Stimulated activated naive CD8-positive, alpha-beta T cell treated with anti-CD3 and anti-CD28 coated beads, Interleukin-15, amount 100 ng/mL, for 72 hours (primary cell): Measurements from ENCODE around the gene NAP1L4.

Experiments used
- ATAC-seq: fragments of 150-1000 bp; cut with Tn5 transposase; 2 replicates; pipeline ENCODE4 v1.10.0; 2021; ENCODE audit warnings: mild to moderate bottlenecking, moderate library complexity
- DNase-seq, 2 donors: peaks; one replicate each; pipeline ENCODE4 v3.0.0; 2021 to 2022
- H3K27ac Mint-ChIP-seq, 2 donors: one replicate each; pipeline ENCODE4 v1.8.0; 2022; ENCODE audit warnings: mild to moderate bottlenecking in 2 of 2, mixed read lengths in 2 of 2, moderate library complexity in 2 of 2
- H3K27me3 Mint-ChIP-seq: one replicate; pipeline ENCODE4 v1.8.0; 2022; ENCODE audit warnings: mixed read lengths
- H3K4me1 Mint-ChIP-seq: one replicate; pipeline ENCODE4 v1.8.0; 2022; ENCODE audit warnings: mild to moderate bottlenecking, mixed read lengths
- H3K4me3 Mint-ChIP-seq, 2 donors: one replicate each; pipeline ENCODE4 v1.8.0; 2022; ENCODE audit warnings: mild to moderate bottlenecking in 2 of 2, mixed read lengths in 2 of 2, moderate library complexity in 1 of 2
- H3K9me3 Mint-ChIP-seq, 2 donors: one replicate each; pipeline ENCODE4 v1.8.0; 2022; ENCODE audit warnings: mixed read lengths in 2 of 2

NAP1L4 gene

DNA sequence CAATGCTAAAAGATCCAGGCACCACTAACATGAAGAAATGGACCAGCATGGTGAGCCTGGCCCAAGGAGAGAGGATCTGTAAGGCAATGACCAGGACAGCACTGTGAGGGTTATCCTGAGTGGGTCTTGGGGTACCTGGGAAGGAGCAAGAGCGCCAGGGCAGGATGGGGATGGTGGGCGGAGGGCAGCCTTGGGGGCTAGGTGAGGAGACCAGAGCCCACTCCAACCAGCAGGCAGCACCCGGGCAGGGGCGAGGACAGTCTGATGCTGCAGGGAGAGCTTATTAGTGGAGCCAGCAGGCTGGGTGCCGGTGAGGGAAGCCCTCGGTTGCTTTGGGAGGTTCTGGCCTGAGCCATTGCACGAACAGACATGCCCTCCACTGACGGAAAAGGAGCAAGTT, 10.7 kb upstream of the NAP1L4 start:
- H3K4me3 Mint-ChIP-seq, result no peak overlapping the region
- no peak for DNase-seq
- ATAC-seq, result no peak
- peak overlapping the region in 1 of 2 donors; percentile 60 for H3K27ac Mint-ChIP-seq
- H3K27me3 Mint-ChIP-seq, result no peaks in the 10 kb centered on the region
- H3K9me3 Mint-ChIP-seq, result no peaks in the 10 kb centered on the region
- H3K4me1 Mint-ChIP-seq, result peaks cover 71% of the 10 kb centered on the region

DNA sequence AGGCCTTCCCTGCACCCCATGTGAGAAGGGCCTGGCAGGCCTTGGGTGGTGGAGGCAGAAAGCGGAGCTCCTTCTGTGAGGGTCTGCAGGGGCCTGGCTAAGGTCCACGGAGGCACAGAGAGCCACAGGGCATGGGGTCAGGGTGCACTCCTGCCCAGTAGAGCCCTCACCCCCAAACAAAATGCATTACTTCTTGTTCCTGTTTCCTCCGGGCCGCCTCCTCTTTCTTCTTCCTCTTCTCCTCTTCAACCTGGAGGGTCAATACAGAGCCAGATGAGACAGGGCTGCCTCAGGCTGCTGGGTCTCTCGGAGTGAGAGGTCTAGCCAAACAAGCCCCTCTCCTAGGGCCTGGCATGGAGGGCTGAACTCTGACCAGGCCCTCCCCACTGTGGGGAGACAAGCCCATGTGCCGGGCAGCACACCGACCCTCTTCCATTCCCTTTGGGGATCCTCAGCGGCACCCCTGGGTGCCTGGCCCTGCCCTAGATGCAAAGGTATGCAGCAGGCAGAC, 10.3 kb upstream of the NAP1L4 start:
- no peak overlapping the region for H3K4me3 Mint-ChIP-seq
- DNase-seq (no peak), ATAC-seq (no peak)
- H3K27me3 Mint-ChIP-seq, result no peaks in the 10 kb centered on the region
- H3K27ac Mint-ChIP-seq, result peak overlapping the region in 1 of 2 donors; percentile 60
- H3K4me1 Mint-ChIP-seq, result peaks cover 66% of the 10 kb centered on the region
- H3K9me3 Mint-ChIP-seq, result no peaks in the 10 kb centered on the region

DNA sequence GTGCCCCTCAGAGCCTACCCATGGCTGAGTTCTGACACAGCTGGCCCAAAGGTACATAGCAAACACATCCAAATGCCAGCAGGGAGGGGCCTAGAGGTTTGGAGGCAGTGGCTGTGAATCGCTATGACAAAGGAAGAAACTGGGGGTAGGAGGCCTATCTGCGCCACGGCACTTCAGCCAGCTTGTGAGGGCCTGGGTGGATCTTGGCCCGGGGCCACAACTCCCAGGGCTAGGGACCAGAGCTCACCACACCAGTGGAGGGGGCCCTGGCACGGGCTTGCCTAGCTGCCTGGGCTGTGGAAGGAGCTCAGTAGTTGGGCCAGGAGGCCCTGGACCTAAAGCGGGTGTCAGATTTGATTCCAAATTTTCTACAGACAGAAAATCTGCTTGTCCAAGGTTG, 9.4 kb upstream of the NAP1L4 start:
- ATAC-seq, result no peak
- Mint-ChIP-seq H3K9me3 (no peaks in the 10 kb centered on the region), H3K27ac (peak overlapping the region; percentile 72 to 92), H3K4me3 (no peak overlapping the region), H3K27me3 (no peaks in the 10 kb centered on the region), H3K4me1 (peaks cover 57% of the 10 kb centered on the region)
- no peak for DNase-seq

DNA sequence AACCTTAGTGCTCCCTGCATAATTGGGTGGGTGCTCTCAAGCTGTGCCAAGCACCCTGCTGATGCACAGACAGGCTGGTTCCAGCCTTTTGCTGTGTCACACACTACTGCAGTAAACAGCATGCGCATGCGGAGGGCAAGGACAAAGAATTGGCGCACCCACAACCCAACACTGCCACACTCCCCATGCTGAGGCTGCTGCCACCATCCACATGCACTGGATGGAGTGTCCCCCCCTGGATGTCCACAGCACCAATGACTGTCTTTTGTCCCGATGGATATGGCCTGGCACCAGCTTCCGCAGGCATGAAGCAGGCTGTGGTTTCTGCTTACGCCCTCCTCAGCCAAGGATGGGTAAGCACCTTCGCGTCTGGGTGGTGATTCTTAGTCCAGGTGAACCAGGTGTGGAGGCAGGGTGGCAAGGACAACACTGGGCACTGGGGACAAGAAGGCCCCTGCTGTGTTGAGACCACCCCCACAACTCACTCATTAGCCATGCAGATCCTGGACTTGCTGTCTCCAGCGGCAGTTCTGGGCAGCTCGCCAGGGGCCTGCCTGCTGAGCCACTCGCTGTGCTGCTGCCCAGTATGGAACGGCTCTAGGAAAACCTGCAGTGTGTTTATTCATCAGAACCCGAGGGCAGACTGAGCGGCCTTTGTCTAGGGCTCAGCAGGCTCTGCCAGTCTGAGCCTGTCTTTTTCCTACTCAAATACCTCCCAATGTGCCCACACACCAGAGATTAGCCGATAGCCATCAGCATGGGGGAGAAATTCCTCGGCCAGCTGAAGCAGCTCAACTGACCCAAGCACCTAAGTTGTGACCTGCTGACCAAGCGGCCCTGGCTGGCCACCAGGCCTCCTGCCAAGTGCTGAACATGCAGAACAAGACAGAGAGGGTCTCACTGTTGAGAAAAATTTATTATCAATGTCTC, 8.2 kb upstream of the NAP1L4 start:
- no peak for ATAC-seq
- Mint-ChIP-seq H3K4me3 (no peak overlapping the region), H3K4me1 (peaks cover 45% of the 10 kb centered on the region), H3K27ac (peak overlapping the region in 1 of 2 donors; percentile 38), H3K27me3 (no peaks in the 10 kb centered on the region), H3K9me3 (no peaks in the 10 kb centered on the region)
- no peak for DNase-seq

DNA sequence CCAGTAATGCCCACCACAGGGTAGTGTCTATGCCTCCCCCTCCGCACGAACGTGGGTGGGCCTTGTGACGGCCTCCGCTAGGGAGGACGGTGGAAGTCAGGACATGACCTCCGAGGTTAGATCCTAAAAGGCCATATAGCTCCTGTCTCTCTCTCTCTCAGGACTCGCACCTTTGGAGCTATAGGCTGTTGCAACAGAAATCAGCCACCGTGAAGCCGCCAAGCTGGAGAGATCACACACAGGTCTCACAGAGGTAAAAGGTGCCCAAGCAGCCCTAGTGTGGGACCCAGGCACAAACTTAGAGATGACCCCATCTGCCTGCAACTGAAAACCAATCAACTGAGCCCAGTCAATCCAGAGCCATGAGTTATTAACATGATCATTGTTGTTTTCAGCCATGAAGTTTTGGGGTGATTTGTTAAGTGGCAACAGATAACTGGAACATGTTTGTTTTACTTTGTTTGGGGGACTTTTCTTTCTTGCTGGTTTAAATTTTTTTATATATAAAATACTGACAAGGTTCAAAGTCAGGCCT, 7.4 kb upstream of the NAP1L4 start:
- peaks cover 42% of the 10 kb centered on the region for H3K4me1 Mint-ChIP-seq
- H3K9me3 Mint-ChIP-seq, result no peaks in the 10 kb centered on the region
- no peaks in the 10 kb centered on the region for H3K27me3 Mint-ChIP-seq
- H3K27ac Mint-ChIP-seq, result no peak overlapping the region
- no peak for ATAC-seq
- no peak for DNase-seq
- no peak overlapping the region for H3K4me3 Mint-ChIP-seq

DNA sequence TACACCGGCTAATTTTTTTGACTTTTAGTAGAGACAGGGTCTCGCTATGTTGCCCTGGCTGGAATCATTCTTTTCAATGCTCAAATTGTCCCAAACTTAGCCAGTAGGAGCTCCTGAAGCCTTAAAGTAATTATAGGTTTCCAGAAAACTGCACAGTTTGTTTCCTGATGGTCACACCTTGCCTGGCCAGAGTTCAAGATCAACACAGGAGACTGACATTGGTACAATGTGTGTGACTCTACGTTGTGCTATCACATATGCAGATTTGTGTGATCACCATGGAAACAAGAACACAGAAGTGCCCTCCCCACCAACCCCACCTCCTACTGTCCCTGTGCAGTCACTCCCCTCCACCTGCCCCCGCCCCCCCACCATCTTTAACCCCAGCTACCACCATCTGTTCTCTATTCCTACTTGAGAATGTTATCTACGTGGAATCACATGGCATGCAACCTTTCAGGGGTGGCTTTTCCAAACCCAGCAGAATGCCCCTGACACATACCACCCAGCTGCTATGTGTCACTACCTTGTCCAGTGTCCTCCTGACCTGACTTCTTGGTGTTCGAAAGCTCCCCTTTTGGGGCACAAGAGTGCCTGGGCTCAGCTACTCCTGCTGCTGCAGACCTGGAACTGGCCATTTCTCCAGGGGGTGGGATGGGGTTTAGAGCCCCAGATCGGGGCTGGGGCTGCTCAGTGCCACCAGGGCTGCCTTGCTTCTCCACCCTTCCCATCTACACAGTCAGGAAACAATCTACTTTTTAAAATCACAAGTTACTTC, 6.1 kb upstream of the NAP1L4 start:
- ATAC-seq, result peak; percentile 26
- Mint-ChIP-seq H3K4me3 (no peak overlapping the region), H3K9me3 (no peaks in the 10 kb centered on the region), H3K27me3 (no peaks in the 10 kb centered on the region), H3K27ac (no peak overlapping the region), H3K4me1 (peaks cover 39% of the 10 kb centered on the region)
- no peak for DNase-seq

DNA sequence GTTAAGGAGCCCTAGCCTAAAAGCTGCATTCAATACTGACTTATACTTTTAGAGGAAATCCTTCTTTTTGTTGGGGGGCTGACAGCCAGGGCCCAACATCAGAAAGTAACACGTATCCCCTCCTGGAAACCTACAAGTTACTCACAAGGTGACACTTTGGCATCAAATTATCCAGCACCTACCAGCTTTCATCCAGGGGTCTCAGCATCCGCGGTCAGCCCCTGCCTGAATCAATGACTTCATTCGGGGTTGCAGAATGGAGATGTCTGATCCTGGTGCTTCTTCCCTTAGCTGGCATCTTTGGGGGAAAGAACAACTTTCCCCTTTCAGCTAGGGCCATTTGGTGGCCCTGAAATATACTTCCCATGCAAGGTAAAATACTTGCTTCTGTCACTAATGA, 5.3 kb upstream of the NAP1L4 start:
- no peak overlapping the region for H3K27ac Mint-ChIP-seq

DNA sequence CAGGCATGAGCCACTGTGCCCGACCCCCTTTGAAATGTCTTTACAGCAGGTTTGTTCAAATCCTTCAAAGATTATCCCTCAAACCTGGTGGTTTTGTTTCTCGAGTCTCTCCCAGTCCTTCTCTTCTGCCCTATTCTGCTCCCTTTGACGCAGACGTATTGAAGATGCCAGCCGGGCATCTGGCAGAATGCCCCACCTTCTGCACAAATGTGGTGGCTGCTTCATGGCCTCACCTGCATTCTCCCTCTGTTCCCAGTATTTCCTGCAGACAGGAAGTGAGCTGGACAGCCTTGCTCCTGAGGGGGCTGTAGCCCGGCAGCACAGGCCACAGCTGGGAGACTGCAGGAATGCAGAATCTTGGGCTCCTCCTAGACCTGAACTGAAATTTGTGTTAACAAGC, 4.8 kb upstream of the NAP1L4 start:
- Mint-ChIP-seq H3K27me3 (no peaks in the 10 kb centered on the region), H3K27ac (peak overlapping the region; percentile 30 to 37), H3K4me1 (peaks cover 37% of the 10 kb centered on the region), H3K4me3 (no peak overlapping the region), H3K9me3 (no peaks in the 10 kb centered on the region)
- ATAC-seq (no peak), DNase-seq (no peak)

More for the DNA sequence above, 5.3 kb upstream of the NAP1L4 start:
- DNase-seq (no peak), ATAC-seq (no peak)
- Mint-ChIP-seq H3K4me1 (peaks cover 37% of the 10 kb centered on the region), H3K27me3 (no peaks in the 10 kb centered on the region), H3K9me3 (no peaks in the 10 kb centered on the region), H3K4me3 (no peak overlapping the region)

DNA sequence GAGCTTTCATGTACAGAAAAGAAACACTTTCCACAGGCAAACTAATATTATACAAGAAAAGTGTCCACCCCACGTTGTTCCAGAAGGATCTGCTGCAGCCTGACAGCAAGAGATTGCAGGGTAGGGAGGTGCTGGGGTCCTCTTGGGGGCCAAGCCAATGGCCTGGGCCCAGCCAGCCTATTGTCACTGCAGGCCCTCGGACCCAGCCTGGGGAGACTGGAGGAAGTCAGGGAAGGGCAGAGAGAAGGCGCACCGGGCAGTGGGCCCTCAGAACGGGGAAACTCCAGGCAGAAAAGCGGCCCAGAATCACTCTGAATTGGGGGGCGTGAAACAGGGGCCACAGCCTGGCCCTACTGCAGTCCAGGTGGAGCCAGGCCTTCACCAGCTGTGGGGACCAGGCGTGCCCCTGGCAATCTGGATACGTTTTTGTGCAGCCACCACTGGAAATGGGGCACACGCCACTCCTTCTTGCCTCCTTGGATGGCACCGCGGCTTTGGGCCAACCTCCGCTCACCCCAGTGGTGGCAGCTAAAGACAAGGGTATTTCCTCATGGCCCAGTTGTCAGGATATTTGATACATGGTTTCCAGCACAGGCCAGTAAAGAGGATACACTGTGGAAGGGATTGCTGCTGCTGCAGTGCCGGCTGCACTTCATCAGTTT, 3.9 kb upstream of the NAP1L4 start:
- peaks cover 37% of the 10 kb centered on the region for H3K4me1 Mint-ChIP-seq
- no peak overlapping the region for H3K4me3 Mint-ChIP-seq
- no peak for ATAC-seq
- no peaks in the 10 kb centered on the region for H3K27me3 Mint-ChIP-seq
- no peak for DNase-seq
- no peaks in the 10 kb centered on the region for H3K9me3 Mint-ChIP-seq
- H3K27ac Mint-ChIP-seq, result no peak overlapping the region

DNA sequence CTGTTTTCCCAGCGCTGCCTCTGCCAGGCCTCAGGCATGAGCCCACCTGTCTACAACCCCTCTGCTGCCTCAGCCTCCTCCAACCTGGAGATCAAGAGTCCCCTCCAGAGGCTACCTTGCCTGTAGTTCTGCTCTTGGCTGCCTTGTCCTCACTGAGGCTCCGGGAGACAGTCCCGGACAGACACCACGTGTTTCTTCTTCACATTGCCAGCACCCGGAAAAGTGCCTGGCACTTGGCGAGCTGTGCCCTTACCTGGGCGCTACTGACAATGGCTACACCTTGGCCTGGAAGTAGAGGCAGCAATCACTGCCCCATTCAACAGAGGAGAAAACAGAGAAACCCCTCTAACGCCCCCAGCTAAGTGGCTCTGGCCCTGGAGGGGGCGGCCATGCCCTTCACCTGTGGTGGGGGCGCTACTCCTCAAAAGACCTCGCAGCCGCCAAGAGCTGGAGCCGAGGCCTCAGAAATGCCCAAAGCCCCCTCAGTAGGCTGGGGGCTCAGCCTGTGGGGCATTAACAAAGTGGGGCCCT, 3.0 kb upstream of the NAP1L4 start:
- Mint-ChIP-seq H3K27ac (peak overlapping the region in 1 of 2 donors; percentile 74), H3K9me3 (no peaks in the 10 kb centered on the region), H3K4me3 (no peak overlapping the region), H3K4me1 (peaks cover 32% of the 10 kb centered on the region), H3K27me3 (no peaks in the 10 kb centered on the region)
- DNase-seq, result no peak
- no peak for ATAC-seq

DNA sequence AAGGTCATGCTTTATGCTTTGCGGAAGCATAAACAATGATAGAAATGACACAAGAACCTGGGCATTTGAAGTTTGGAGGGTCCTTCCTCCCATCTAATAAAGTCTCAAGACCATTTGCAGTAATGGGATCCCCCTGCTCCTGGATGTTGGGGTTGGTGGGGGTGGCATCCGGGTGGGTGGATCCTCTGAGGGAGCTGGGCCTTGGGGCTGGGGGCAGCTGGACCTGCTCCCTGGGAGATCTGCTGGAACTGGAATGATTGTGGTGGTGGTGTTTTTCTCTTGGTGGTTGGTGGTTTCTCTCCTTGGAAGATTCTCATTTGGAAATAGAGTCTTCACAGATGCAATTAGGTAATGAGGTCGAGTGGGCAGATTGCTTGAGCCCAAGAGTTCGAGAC, 2.2 kb upstream of the NAP1L4 start:
- Mint-ChIP-seq H3K4me3 (no peak overlapping the region), H3K27me3 (no peaks in the 10 kb centered on the region), H3K27ac (peak overlapping the region in 1 of 2 donors; percentile 21), H3K9me3 (no peaks in the 10 kb centered on the region), H3K4me1 (peaks cover 26% of the 10 kb centered on the region)
- no peak for DNase-seq
- ATAC-seq, result no peak

DNA sequence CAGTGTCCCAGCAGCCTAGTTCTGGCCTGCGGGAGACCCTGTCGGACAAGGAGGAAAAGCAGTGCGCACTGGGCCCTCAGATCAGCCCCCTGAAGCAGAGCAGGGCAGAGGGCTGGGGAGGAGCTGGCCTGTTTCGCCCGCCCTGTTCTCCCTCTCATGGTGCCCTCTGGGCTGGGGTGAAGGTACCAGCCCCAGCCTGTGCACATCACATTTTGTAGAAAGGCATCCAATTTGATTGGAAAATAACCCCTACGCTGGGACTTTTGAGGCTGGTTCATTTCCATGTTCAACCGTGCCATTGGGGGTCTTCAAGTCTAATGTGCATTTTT, 832 bp upstream of the NAP1L4 start:
- Mint-ChIP-seq H3K27ac (peak overlapping the region; percentile 99 to 100), H3K27me3 (no peaks in the 10 kb centered on the region), H3K4me1 (peaks cover 22% of the 10 kb centered on the region), H3K4me3 (peak overlapping the region; percentile 92 to 97), H3K9me3 (no peaks in the 10 kb centered on the region)
- peak; percentile 7 for ATAC-seq
- DNase-seq, result no peak

DNA sequence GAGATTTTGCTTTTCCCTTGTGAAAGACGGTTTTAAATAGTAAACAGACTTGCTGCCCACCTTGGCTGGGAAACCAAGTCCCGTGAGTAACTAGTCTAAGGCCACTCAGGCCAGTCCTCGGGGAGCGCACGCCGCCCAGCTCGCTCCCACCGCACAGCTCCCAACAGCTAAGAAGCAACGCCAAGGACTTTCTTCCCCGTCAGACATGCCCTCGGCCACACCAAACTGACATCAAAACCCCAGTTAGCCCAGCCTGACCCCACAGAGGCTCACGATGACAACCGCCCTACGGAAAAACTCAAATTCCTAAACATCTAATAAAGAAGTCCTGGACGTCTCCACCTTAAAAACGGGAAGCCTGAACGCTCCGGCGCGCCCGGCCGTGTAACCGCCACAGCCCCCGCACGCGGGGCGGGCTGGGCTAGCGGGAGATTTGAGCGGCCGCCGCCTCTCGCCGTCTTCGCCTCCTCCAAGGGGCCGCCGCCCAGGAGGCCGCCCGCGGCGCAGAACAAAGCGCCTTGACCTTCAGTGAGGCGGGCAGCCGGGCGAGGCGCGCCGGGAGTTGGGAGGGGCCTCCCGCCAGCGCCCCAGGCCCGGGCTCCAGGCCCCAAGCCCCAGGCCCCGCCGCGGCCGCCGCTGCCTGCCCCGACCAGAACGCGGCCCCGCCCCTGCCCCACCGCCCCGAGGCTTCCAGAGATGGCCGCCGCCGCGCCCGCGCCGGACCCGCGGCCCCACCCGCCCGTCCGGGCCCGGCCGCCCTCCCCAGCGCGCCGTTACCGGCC, 486 bp downstream of the NAP1L4 start:
- Mint-ChIP-seq H3K27ac (peak overlapping the region; percentile 100), H3K4me1 (peaks cover 33% of the 10 kb centered on the region), H3K27me3 (no peaks in the 10 kb centered on the region), H3K9me3 (no peaks in the 10 kb centered on the region), H3K4me3 (peak overlapping the region; percentile 99)
- ATAC-seq, result peak; percentile 61
- peak in 1 of 2 donors; percentile 62 for DNase-seq

DNA sequence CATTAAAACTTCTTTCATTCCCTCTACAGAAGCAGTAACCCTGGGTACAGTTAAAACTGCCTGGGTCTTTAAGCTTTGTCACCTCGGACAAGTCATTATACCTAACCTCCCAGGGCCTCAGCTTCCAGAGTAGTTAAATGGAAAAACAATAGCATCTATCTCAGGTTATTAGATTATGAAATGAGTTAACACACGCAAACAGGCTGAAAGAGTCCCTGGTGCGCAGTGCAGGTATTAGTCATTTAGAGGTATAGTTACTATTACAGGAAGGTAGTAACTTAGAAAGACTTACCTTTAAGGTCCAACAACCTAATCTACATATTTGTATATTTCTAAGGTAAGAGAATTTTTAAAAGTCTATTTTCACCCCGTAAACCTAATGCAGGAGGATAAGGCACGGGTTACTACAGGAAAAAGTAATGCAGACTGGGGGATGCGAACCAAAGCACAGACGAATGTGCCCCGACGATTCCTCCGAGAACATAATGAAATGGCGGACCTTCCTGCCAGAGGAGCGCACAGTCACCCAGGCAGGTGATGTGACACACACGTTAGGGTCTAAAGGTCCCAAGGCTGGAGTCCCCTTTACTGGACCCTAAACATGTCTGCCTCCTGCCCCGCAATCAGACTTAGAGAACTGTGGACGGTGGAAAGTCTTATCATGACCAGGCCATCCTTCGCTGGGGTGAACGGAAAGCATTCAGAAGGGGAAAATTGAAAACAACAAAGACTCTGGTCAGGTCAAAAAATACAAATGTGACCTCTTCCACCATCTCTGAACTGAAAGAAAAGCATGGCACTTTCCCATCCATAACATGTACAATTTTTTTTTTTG, 1.3 kb downstream of the NAP1L4 start:
- Mint-ChIP-seq H3K27me3 (no peaks in the 10 kb centered on the region), H3K27ac (peak overlapping the region; percentile 100), H3K4me3 (peak overlapping the region; percentile 99), H3K9me3 (no peaks in the 10 kb centered on the region), H3K4me1 (peaks cover 39% of the 10 kb centered on the region)
- DNase-seq (peak; percentile 65 to 72), ATAC-seq (peak; percentile 48)
